ENCODE results near the gene GCN1.

DNA sequence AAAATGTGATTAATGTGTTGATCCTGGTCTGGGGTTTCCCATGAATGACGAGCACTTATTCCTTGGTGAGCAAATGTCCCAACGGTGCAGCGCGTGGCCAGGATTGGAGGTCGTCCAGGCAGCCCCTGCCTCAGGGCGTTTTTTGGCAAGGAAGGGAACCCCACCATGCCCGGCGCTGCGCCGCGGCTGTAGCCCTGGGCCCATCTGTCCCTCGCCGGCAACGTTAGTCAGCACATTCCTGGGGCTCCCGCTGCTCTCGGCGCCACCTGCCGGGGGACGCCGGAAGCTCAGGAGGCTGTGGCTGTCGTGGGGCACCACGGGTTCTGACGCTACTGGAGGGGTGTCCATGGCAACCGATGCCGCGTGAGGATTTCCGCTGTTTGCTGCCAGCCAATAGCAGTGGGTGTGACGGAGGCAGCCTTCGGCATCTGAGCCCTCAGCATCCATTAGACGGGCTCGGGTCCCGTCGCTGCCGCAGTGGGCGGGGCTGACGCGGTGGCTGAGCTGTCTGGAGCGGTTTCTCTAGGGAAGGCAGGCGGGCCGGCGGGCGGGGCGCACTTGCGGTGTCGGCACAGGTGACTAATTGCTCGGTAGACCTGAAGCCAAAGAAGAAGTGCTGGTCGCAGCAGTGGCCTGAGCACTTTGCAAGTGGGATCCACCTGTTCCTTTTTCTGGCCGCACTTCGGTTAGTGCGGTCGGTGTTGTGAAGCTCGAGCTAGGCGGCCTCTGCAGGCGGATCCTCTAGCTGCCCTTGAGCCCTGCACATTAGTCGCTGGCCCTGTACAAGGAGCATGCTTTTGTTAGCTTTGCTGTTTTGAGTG is 107.5 kb downstream of the GCN1 start:
- TF ChIP-seq, protein P1, sequence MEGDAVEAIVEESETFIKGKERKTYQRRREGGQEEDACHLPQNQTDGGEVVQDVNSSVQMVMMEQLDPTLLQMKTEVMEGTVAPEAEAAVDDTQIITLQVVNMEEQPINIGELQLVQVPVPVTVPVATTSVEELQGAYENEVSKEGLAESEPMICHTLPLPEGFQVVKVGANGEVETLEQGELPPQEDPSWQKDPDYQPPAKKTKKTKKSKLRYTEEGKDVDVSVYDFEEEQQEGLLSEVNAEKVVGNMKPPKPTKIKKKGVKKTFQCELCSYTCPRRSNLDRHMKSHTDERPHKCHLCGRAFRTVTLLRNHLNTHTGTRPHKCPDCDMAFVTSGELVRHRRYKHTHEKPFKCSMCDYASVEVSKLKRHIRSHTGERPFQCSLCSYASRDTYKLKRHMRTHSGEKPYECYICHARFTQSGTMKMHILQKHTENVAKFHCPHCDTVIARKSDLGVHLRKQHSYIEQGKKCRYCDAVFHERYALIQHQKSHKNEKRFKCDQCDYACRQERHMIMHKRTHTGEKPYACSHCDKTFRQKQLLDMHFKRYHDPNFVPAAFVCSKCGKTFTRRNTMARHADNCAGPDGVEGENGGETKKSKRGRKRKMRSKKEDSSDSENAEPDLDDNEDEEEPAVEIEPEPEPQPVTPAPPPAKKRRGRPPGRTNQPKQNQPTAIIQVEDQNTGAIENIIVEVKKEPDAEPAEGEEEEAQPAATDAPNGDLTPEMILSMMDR (IDR thresholded peaks at IDR 0.05): peak; percentile 93 to 99 (median 99)
- TF ChIP-seq POLR2A (IDR thresholded peaks at IDR 0.05): peak in 2 of 3 donors; percentile 36 to 44

Measured in body of pancreas (tissue), 4 donors.